Subcutaneous abdominal adipose tissue (tissue), 5 donors: ENCODE results near the gene FLRT1.

Source experiments
- H3K27ac ChIP-seq: one replicate; pipeline ENCODE4 v1.7.0; 2013; ENCODE audit warnings: low read depth, mild to moderate bottlenecking, inconsistent platforms, low read length, moderate library complexity
- H3K27me3 ChIP-seq, 5 donors: one replicate each; pipeline ENCODE4 v1.7.0; 2013; ENCODE audit warnings: low read length in 5 of 5, inconsistent platforms in 1 of 5; ENCODE audit not compliant: control insufficient read depth in 5 of 5, insufficient read depth in 4 of 5
- H3K36me3 ChIP-seq, 5 donors: one replicate each; pipeline ENCODE4 v1.7.0; 2013; ENCODE audit warnings: low read length in 5 of 5; ENCODE audit not compliant: control insufficient read depth in 5 of 5, insufficient read depth in 5 of 5
- H3K4me1 ChIP-seq, 5 donors: one replicate each; pipeline ENCODE4 v1.7.0; 2013; ENCODE audit warnings: low read length in 5 of 5, mild to moderate bottlenecking in 3 of 5, moderate library complexity in 1 of 5; ENCODE audit not compliant: control insufficient read depth in 5 of 5, insufficient read depth in 5 of 5
- H3K4me3 ChIP-seq, 5 donors: one replicate each; pipeline ENCODE4 v1.7.0; 2013; ENCODE audit warnings: low read length in 5 of 5, low read depth in 1 of 5
- H3K9ac ChIP-seq, 5 donors: one replicate each; pipeline ENCODE4 v1.7.0; 2013; ENCODE audit warnings: low read length in 5 of 5, mild to moderate bottlenecking in 4 of 5, moderate library complexity in 3 of 5
- H3K9me3 ChIP-seq, 5 donors: one replicate each; pipeline ENCODE4 v1.7.0; 2013; ENCODE audit warnings: low read length in 5 of 5; ENCODE audit not compliant: control insufficient read depth in 5 of 5
- donor health status: healthy.
- donor health status: healthy.
- donor health status: healthy.
- donor health status: healthy.
- donor health status: healthy.

FLRT1 gene

DNA sequence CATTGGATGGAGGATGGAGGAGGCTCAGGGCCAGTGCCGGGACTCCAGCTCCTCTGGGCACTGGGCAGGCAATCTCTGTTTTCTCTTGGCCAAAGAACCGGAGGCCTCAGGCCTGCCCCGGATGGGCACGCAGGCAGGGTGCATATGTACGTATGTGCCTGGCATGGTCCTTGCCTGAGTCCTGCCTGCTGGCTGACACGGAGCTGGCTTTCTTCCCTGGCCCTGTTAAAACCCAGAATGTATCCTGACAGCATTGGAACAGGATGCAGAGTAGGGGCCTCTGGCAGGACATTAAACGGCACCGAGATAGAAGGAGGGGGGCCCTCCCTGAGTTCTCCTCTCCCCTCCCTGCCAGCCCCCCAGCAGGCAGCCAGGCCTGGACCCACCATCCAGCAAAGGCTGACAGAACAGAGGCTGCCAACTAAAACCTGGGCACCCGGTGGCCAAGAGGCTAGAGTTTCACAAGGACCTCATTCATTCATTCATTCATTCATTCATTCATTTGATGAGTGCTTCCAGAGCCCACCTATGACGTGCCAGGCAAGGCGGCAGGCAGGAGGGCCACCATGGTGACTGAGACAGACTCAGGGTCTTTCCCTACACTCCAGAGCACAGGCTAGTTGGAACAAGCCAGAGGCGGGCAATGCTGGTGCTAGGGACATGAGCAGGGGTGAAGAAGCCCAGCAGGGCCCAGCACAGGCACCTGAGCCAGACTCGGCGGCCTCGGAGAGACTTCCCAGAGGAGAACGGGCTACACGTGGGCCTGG, 28.8 kb downstream of the FLRT1 start:
- no peaks in the 10 kb centered on the region for H3K9me3 ChIP-seq
- H3K27me3 ChIP-seq: peaks cover 3 to 19% (median 11%) of the 10 kb centered on the region in 5 donors
- no peak overlapping the region for H3K27ac ChIP-seq
- H3K4me1 ChIP-seq: peaks cover 0 to 13% (median 11%) of the 10 kb centered on the region in 5 donors
- no peak overlapping the region for H3K9ac ChIP-seq
- no peaks in the 10 kb centered on the region for H3K36me3 ChIP-seq
- H3K4me3 ChIP-seq: no peak overlapping the region

DNA sequence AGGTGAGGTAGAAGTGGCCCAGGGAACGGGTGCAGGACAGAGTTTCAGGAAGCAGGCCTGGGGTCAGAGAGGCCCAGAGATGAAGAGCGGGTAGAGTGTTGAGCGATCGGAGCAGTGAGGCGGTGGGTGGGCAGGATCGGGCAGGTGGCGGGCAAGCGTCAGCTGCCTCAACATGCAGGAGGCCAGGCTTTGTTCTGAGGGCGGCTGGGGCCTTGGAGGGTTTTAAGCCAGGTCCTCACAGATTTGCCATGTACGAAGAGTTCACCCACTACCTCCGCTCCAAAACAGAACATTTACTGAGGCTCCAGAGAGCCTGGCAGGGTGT, 29.4 kb downstream of the FLRT1 start:
- Histone ChIP-seq H3K4me3 (no peak overlapping the region), H3K4me1 (peaks cover 0 to 13% (median 11%) of the 10 kb centered on the region in 5 donors), H3K27ac (no peak overlapping the region), H3K27me3 (peaks cover 3 to 19% (median 11%) of the 10 kb centered on the region in 5 donors), H3K9me3 (no peaks in the 10 kb centered on the region), H3K9ac (no peak overlapping the region), H3K36me3 (no peaks in the 10 kb centered on the region)

DNA sequence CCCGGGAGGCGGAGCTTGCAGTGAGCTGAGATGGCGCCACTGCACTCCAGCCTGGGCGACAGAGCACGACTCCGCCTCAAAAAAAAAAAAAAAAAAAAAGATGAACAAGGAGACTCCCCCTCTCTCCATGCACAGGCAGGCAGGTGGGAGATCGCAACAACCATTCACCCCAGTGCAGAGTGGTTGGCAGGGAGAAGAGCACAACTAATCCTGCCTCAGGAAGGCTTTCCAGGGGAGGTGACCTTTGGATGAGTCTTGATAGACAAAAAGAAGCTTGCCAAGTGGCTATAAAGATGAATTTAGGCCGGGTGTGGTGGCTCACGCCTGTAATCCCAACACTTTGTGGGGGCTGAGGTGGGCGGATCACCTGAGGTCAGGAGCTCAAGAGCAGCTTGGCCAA, 30.0 kb downstream of the FLRT1 start:
- Histone ChIP-seq H3K4me1 (peaks cover 0 to 8% (median 7%) of the 10 kb centered on the region in 5 donors), H3K4me3 (no peak overlapping the region)

DNA sequence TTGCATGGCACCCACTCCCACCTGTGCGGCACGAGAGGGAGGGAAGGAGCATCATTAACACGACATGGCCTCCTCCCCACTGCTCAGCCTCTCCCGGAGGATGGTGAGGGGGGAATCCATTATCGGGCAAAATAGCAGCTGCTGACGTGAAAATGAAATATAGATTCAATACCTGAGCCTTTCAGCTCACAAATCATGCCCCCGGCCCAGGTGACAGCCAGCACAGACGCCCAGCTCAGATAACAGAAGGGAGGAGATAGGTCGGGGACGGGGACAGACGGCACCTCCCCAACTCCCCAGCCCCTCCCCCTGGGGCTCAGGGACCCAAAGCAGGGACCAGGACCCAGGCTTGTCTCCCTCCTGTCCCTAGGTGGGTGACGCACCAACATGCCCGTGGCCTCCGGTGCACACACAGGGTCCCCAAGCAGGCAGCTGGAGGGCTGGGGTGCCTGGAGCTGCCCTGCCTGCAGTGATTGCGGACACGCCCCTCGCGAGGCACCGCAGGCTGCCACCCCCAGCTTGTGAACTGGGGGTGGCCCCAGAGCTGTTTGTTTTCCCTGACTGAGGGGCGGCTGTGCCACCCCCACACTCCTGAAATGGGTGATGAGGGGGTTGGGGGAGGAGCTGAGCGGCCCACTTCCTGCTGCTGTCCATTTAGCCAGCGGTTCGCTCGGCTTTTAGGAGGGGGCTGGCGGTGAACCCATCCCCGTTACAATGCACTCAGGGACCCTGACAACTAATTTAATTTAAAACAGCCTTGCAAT, 31.7 kb downstream of the FLRT1 start:
- Histone ChIP-seq H3K4me3 (no peak overlapping the region), H3K9me3 (no peaks in the 10 kb centered on the region), H3K9ac (no peak overlapping the region), H3K36me3 (no peaks in the 10 kb centered on the region), H3K27me3 (peaks cover 0 to 8% (median 5%) of the 10 kb centered on the region in 5 donors), H3K4me1 (no peaks in the 10 kb centered on the region), H3K27ac (no peak overlapping the region)

More for the DNA sequence above, 30.0 kb downstream of the FLRT1 start:
- Histone ChIP-seq H3K9ac (no peak overlapping the region), H3K27me3 (peaks cover 3 to 19% (median 11%) of the 10 kb centered on the region in 5 donors), H3K27ac (no peak overlapping the region), H3K9me3 (no peaks in the 10 kb centered on the region), H3K36me3 (no peaks in the 10 kb centered on the region)

DNA sequence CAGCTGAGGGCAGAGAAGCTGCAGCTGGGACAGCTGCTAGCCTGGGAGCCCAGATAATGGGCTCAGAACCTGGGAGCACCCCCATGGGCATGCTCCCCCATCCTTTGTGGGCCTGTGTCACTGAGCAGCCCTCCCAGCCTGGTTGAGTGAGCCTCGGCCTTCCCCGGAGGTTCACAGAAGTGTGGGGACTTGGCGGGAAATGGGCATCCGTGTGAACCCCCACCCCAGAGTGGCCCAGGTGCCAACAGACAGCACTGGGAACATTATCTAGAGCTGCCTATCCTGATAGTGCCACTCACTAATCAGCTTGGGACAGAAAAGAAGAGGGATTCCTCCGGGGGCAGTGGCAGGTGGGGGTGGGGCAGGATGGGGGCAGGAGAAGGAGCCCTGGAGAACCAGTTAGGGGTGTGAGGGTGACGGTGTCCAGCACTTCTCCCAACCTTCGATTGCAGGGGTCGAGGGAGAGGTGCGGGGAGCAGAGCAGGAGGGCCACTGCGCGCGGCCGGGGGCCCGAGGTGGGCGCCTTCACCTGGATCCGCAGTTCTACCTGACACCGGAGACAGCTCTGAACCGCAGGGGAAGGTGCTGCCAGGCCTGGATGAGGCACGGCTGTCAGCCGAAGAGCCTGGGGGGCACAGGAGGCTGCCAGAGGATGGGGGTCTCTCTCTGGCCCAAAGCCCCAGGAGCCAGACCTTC, 33.1 kb downstream of the FLRT1 start:
- Histone ChIP-seq H3K9ac (no peak overlapping the region), H3K27me3 (peaks cover 0 to 5% (median 0%) of the 10 kb centered on the region in 5 donors), H3K36me3 (no peaks in the 10 kb centered on the region), H3K9me3 (no peaks in the 10 kb centered on the region), H3K4me3 (no peak overlapping the region), H3K27ac (no peak overlapping the region), H3K4me1 (peaks cover 0 to 1% (median 0%) of the 10 kb centered on the region in 5 donors)

DNA sequence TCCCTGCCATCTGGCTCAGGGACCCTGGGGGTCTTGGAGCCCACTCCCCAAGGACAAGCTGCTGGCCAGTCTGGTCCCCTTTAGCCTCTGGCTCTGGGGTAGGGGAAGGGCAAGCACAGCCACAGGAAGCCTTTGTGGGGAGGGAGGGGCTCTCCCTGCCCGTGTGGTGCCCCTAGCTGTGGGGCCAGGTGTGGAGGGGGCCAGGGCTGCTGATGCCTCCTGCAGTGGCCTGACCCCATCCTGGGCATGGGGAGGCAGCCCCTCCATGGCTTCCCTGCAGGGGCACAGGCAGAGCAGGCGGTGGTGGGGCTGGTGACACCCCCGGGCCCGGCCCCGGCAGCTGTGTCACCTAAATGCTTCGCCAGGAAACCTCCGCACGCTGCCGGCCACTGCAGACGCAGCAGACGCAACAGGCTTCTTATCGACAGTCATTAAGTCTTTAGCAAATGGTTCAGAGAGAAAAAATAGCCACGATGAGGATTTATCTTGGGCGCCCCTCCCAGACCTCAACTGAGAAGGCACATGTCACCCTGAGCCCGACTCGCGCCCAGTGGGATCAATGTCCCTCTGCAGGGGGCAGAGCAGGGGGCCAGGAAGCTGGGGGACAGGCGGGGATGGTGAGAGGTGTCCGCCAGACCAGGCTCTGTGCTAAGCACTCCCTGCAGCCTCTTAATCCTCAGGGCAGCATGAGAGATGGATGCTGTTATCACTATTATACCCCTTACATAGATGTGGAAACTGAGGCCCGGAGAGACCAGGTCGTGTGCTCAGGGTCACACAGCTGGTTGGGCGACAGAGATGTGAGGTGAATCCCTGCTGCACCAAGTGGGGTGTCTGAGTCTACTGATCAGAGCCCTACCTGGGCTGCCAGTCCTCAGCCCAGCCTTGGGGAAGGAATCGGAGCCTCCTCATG, 33.9 kb downstream of the FLRT1 start:
- Histone ChIP-seq H3K4me1 (peaks cover 0 to 7% (median 6%) of the 10 kb centered on the region in 5 donors), H3K9ac (no peak overlapping the region), H3K4me3 (no peak overlapping the region), H3K27me3 (peaks cover 0 to 5% (median 0%) of the 10 kb centered on the region in 5 donors), H3K36me3 (no peaks in the 10 kb centered on the region), H3K9me3 (no peaks in the 10 kb centered on the region), H3K27ac (no peak overlapping the region)

DNA sequence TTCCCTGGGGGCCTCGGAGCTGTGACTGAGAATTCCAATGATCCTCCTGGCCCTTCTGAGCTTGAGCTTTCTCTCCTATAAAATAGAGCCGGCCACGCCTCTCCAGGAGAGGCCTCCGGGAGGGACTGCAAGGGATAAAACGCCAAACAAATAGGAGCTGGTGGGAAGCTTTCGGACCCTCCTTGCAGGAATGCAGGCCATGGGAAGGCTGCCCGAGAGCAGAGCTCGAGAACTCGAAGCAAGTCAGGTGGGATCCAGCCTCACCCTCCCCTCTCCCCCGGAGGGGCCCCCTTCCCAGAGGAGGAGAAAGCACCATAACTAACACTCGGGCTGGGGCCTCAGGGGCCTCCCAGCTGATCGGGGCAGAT, 34.6 kb downstream of the FLRT1 start:
- Histone ChIP-seq H3K27ac (no peak overlapping the region), H3K4me3 (no peak overlapping the region), H3K27me3 (peaks cover 0 to 5% (median 0%) of the 10 kb centered on the region in 5 donors), H3K9ac (no peak overlapping the region), H3K4me1 (peaks cover 0 to 7% (median 6%) of the 10 kb centered on the region in 5 donors), H3K36me3 (no peaks in the 10 kb centered on the region), H3K9me3 (no peaks in the 10 kb centered on the region)

DNA sequence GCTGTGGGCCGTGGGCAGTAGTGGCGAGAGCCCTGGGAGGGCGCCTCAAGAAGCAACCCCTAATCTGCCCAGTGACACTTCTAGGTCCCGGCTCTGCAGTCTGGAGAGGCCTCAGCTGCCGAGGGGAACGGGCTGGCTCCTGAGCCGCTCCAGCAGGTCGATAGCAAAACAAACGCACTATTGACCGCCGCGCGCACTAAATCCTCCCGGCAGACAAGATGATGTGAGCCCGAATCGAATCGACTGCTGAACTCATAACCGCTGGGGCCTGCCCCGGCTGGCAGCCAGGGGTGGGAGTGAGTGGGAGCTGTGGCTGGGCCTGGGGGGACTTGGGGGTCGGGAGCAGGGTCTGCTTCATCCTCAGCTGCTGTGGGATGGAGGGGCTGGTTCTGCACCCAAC, 36.1 kb downstream of the FLRT1 start:
- Histone ChIP-seq H3K9ac (no peak overlapping the region), H3K27me3 (peaks cover 0 to 4% (median 0%) of the 10 kb centered on the region in 5 donors), H3K4me3 (no peak overlapping the region), H3K9me3 (no peaks in the 10 kb centered on the region), H3K27ac (no peak overlapping the region), H3K36me3 (no peaks in the 10 kb centered on the region), H3K4me1 (peaks cover 0 to 7% (median 6%) of the 10 kb centered on the region in 5 donors)

DNA sequence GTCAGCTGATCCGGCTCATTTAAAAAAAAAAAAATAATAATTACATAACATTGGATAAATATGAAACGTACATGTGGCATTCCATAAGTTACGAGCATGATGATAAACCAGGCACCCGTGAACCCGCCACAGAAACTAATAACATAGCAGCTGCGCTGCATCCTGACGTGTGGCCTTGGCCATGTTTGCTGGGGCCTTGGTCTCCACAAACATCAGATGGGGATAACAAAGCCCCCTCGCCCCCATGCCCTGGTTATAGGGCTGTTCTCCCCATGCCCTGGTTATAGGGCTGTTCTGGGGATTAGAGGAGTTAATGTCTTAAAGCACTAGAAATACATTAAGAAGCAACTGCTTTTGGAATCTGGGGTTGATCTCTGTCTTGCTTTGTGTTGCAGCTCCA, 36.7 kb downstream of the FLRT1 start:
- Histone ChIP-seq H3K27ac (no peak overlapping the region), H3K9me3 (no peaks in the 10 kb centered on the region), H3K4me3 (no peak overlapping the region), H3K27me3 (no peaks in the 10 kb centered on the region), H3K36me3 (no peaks in the 10 kb centered on the region), H3K9ac (no peak overlapping the region), H3K4me1 (peaks cover 0 to 7% (median 6%) of the 10 kb centered on the region in 5 donors)
